GM18498 (cell line): ENCODE measurements around the gene GMIP.

ENCODE experiments used
- ATAC-seq: cut with Tn5 transposase; IDR thresholded peaks from one replicate; pipeline ENCODE4 v1.9.1; 2021; ENCODE audit warnings: mild to moderate bottlenecking, moderate library complexity; ENCODE audit not compliant: unreplicated experiment

Gene GMIP

DNA sequence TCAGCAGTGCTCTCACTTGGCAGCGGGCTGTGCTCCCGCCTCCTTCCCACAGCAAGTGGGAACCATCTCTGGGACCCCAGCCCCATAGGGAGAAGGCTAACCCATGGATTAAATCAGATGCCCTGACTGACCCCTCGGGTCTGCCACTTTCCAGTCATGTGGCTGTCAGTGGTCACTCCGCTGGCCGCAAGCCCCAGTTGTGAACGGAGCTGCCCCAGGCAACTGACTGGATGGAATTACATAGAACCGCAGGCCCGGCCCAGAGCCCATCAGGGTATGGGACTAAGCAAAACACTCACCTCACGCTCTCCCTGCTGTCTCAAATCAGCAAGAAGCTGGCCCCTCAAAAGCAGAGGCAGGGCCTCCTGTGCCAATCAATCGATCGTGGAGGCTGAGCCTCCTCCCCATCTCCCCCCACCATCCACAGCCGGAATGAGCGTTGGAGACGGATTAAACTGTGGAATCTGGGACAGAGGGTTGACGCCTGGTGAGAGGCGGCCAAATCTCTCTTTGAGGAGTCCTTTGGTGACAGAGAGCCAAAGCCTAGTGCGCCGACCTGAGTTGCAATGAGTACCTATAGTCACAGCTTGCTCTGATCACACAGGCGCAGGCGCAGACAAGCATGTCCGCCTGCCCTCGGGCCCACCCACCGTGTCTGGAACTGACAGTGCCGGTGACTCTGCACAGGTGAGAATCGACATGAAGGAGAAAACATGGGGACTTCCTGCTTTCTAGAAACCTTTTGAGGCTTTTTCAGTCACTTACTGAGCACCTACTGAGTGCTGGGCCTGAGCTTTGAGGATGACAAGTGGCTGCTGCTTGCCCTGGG, 63.7 kb downstream of the GMIP start:
- ATAC-seq = no peak
